Measurements from ENCODE around the gene RGR. TPM values are rescaled to one million over a fixed set of nuclear protein-coding genes. Genes with fewer than 3 reads are reported as not detected.

RGR gene
- not detected in 2 replicates for total RNA-seq

GRCh38 chr10:84244651-84245270 is at the start of gene RGR:
TSS of gene RGR (plus strand) at chr10:84245053. CDS start at chr10:84245091, 38 bp downstream.

GRCh38 chr10:84225427-84226173 is 19.3 kb upstream of the RGR start, which contains the start of gene LRIT2:
TSS of gene LRIT2 (minus strand) at chr10:84225544. CDS start at chr10:84225520, 24 bp downstream.

GRCh38 chr10:84241185-84241790 is 3.6 kb upstream of the RGR start, which contains the start of gene LRIT1:
TSS of gene LRIT1 (minus strand) at chr10:84241546. CDS start at chr10:84241439, 107 bp downstream.

Other genes starting within 250 kb of the RGR start
- 150 and 159 TPM in 2 replicates for gene GHITM, start 105.5 kb upstream of the RGR start, total RNA-seq
- gene GPR15LG, start 71.3 kb upstream of the RGR start, total RNA-seq, result not detected in 2 replicates
- gene CDHR1, start 50.5 kb upstream of the RGR start, total RNA-seq, result 0.52 TPM in 1 of 2 replicates, not detected in the other
- gene LRIT2, start 19.5 kb upstream of the RGR start, total RNA-seq, result not detected in 2 replicates
- not detected in 2 replicates for gene LRIT1, start 3.5 kb upstream of the RGR start, total RNA-seq
- 18.2 and 28.5 TPM in 2 replicates for gene CCSER2, start 83.5 kb downstream of the RGR start, total RNA-seq

All from epithelial cell of alveolus of lung (primary cell).